ENCODE results near the gene TMEM170A. TPM values are rescaled to one million over a fixed set of nuclear protein-coding genes. Genes with fewer than 3 reads are reported as not detected.

Gene TMEM170A
- total RNA-seq, 1 experiment from 2014 or later: 34.5 TPM

GRCh38 chr16:75423723-75424104 lies 40.8 kb downstream of the TMEM170A start (continued):
- TF ChIP-seq SIN3A (IDR thresholded peaks at IDR 0.05; ENCODE audit: low read depth): no peak
- no peak for TF ChIP-seq TCF7L2 (IDR thresholded peaks at IDR 0.05; ENCODE audit: borderline replicate concordance, extremely low read depth, insufficient read depth, insufficient read length)
- no peak for TF ChIP-seq ZBTB33 (IDR thresholded peaks at IDR 0.05; ENCODE audit: extremely low read depth, insufficient replicate concordance, low read length)

- CTCF ChIA-PET: no interaction called here
- H3K4me1 ChIP-seq (ENCODE audit: control insufficient read depth in 1 of 2, insufficient read depth in 2 of 2, low read length in 2 of 2): peaks cover 0 to 8% of the 10 kb centered on the region in 2 experiments; a peak in 3 of 4 replicates
Observed at GRCh38 chr16:75421820-75422126, 42.7 kb downstream of the TMEM170A start.

More at GRCh38 chr16:75421820-75422126, 42.7 kb downstream of the TMEM170A start:
- Histone ChIP-seq H3K27me3 (ENCODE audit: insufficient read depth, low read length) (no peaks in the 10 kb centered on the region), H3K4me2 (ENCODE audit: low read length) (no peak overlapping the region), H3K79me2 (ENCODE audit: insufficient read depth, low read length) (peaks cover 84% of the 10 kb centered on the region), H3K36me3 (ENCODE audit: control insufficient read depth in 1 of 2, insufficient read depth in 2 of 2, low read length in 2 of 2) (no peaks in the 10 kb centered on the region), H3K9me2 (ENCODE audit: insufficient read depth) (no peaks in the 10 kb centered on the region), H3K9me3 (ENCODE audit: control insufficient read depth in 1 of 2, insufficient read depth in 1 of 2, low read depth in 1 of 2, low read length in 2 of 2) (no peaks in the 10 kb centered on the region), H3K27ac (ENCODE audit: low read depth, low read length) (no peak overlapping the region), H4K20me1 (ENCODE audit: insufficient read depth) (no peaks in the 10 kb centered on the region), H3K4me3 (replicated peaks in 1 of 2; ENCODE audit: low read depth in 1 of 2, low read length in 2 of 2) (no peak overlapping the region), H2AFZ (ENCODE audit: low read depth, low read length, poor library complexity, severe bottlenecking) (no peak overlapping the region), H3K9ac (ENCODE audit: low read length) (no peak overlapping the region)
- TF ChIP-seq POLR2A (IDR thresholded peaks at IDR 0.05; ENCODE audit: borderline replicate concordance, extremely low read depth, insufficient read depth, insufficient read length) (no peak), SIN3A (IDR thresholded peaks at IDR 0.05; ENCODE audit: low read depth) (no peak), EZH2phosphoT487 (IDR thresholded peaks at IDR 0.05; ENCODE audit: borderline replicate concordance) (no peak), POLR2AphosphoS5 (IDR thresholded peaks at IDR 0.05; ENCODE audit: low read depth, low read length) (no peak), TCF7L2 (IDR thresholded peaks at IDR 0.05; ENCODE audit: borderline replicate concordance, extremely low read depth, insufficient read depth, insufficient read length) (no peak), FOSL1 (IDR thresholded peaks at IDR 0.05; ENCODE audit: low read depth) (no peak), MAX (IDR thresholded peaks at IDR 0.05) (no peak), EGR1 (IDR thresholded peaks at IDR 0.05; ENCODE audit: low read depth) (no peak), ZFX (IDR thresholded peaks at IDR 0.05) (no peak), YY1 (IDR thresholded peaks at IDR 0.05; ENCODE audit: extremely low read depth, insufficient replicate concordance, low read depth, low read length) (no peak)
- no TSS peak for BruUV-seq (replicated peaks)
- ChIA-PET RAD21 (ENCODE audit: low non-redundant PET in 1 of 2, low total read pairs in 2 of 2, uncharacterized antibody in 2 of 2, unreplicated experiment in 2 of 2) (no interaction called here), POLR2A (no interaction called here)
- no peak for DNase-seq (ENCODE audit: low read depth, low spot score)
- ATAC-seq: no peak
- intact Hi-C loops (cut with micrococcal nuclease): no loop called here

All from HCT116 (cell line).